IMR-90 (cell line): Measurements from ENCODE around the gene PALS2. TPM values are rescaled to one million over a fixed set of nuclear protein-coding genes. Genes with fewer than 3 reads are reported as not detected.

Experiments
- ATAC-seq: fragments of 200-7000 bp; cut with Tn5 transposase; 2 replicates; pipeline ENCODE4 v1.9.1; 2020; ENCODE audit warnings: low read depth, mild to moderate bottlenecking, moderate library complexity
- BruUV-seq: library from RNA; stranded (reverse); fragments of 400-500 nt; replicated peaks from 2 replicates; lab custom pipeline; 2021; lab: Mats Ljungman, UMichigan
- CTCF ChIA-PET: fragments of 300-600 bp; formaldehyde crosslinking; extraction: SDS; loops from one replicate; lab custom pipeline; 2021; ENCODE audit warnings: antibody characterized with exemption; lab: Yijun Ruan, JAX
- POLR2A ChIA-PET: fragments of 300-600 bp; sonication (Branson Sonifier 250); formaldehyde crosslinking; loops from one replicate; lab custom pipeline; 2022; ENCODE audit warnings: antibody characterized with exemption; ENCODE audit not compliant: unreplicated experiment; lab: Charles Lee
- DNase-seq: peaks from one replicate; pipeline ENCODE4 v3.0.0; 2013
- H2AFZ ChIP-seq: replicated peaks from 2 replicates; pipeline ENCODE3; 2013; ENCODE audit warnings: low read length, mild to moderate bottlenecking; ENCODE audit not compliant: poor library complexity
- H2AK5ac ChIP-seq: 2 replicates; pipeline ENCODE4 v1.6.1; 2013; ENCODE audit warnings: low read depth, low read length, inconsistent platforms
- H2AK9ac ChIP-seq: replicated peaks from 2 replicates; pipeline ENCODE3; 2013; ENCODE audit warnings: mild to moderate bottlenecking, low read depth, low read length, moderate library complexity; ENCODE audit not compliant: poor library complexity
- H2BK120ac ChIP-seq: 2 replicates; pipeline ENCODE4 v1.6.1; 2013; ENCODE audit warnings: low read depth, low read length, inconsistent platforms
- H2BK15ac ChIP-seq: 3 replicates; pipeline ENCODE4 v1.6.1; 2013; ENCODE audit warnings: low read depth, low read length, inconsistent platforms
- H2BK20ac ChIP-seq: 2 replicates; pipeline ENCODE4 v1.6.1; 2013; ENCODE audit warnings: low read depth, mild to moderate bottlenecking, inconsistent platforms, low read length, moderate library complexity
- H2BK5ac ChIP-seq: 2 replicates; pipeline ENCODE4 v1.6.1; 2013; ENCODE audit warnings: mild to moderate bottlenecking, low read depth, low read length, inconsistent platforms; ENCODE audit not compliant: poor library complexity, severe bottlenecking
- H3K14ac ChIP-seq: replicated peaks from 2 replicates; pipeline ENCODE4 v1.6.1; 2013; ENCODE audit warnings: low read depth, low read length, inconsistent platforms
- H3K18ac ChIP-seq: 2 replicates; pipeline ENCODE4 v1.6.1; 2013; ENCODE audit warnings: low read depth, low read length, control low read depth
- H3K23ac ChIP-seq: 2 replicates; pipeline ENCODE4 v1.6.1; 2013; ENCODE audit warnings: low read depth, low read length, inconsistent platforms
- H3K27ac ChIP-seq: 2 replicates; pipeline ENCODE4 v1.5.1; 2013; ENCODE audit warnings: mild to moderate bottlenecking, control low read depth, low read length; ENCODE audit not compliant: insufficient read depth
- H3K27me3 ChIP-seq: 2 replicates; pipeline ENCODE4 v1.6.1; 2013; ENCODE audit warnings: low read length; ENCODE audit not compliant: control insufficient read depth, insufficient read depth
- H3K36me3 ChIP-seq: 2 replicates; pipeline ENCODE4 v1.6.1; 2013; ENCODE audit warnings: low read length, mixed read lengths; ENCODE audit not compliant: control insufficient read depth, insufficient read depth
- H3K4ac ChIP-seq: 2 replicates; pipeline ENCODE4 v1.6.1; 2013; ENCODE audit warnings: low read depth, low read length, inconsistent platforms
- H3K4me1 ChIP-seq: 2 replicates; pipeline ENCODE4 v1.6.1; 2013; ENCODE audit warnings: low read length, mixed read lengths; ENCODE audit not compliant: control insufficient read depth, insufficient read depth
- H3K4me2 ChIP-seq: 2 replicates; pipeline ENCODE4 v1.6.1; 2013; ENCODE audit warnings: low read depth, mild to moderate bottlenecking, control low read depth, low read length, moderate library complexity
- H3K4me3 ChIP-seq: 2 replicates; pipeline ENCODE4 v1.5.1; 2013; ENCODE audit warnings: low read depth, mild to moderate bottlenecking, control low read depth, low read length, moderate library complexity; ENCODE audit not compliant: insufficient read depth
- H3K56ac ChIP-seq: 2 replicates; pipeline ENCODE4 v1.6.1; 2013; ENCODE audit warnings: low read length, inconsistent platforms; ENCODE audit not compliant: insufficient read depth; ENCODE audit errors: extremely low read depth
- H3K79me1 ChIP-seq, 2 experiments: 2 replicates each; pipeline ENCODE4 v1.6.1; 2013; ENCODE audit warnings: low read length in 2 of 2, inconsistent platforms in 1 of 2, low read depth in 1 of 2
- H3K9ac ChIP-seq: 2 replicates; pipeline ENCODE4 v1.6.1; 2013; ENCODE audit warnings: low read depth, low read length, control low read depth
- H3K9me1 ChIP-seq: 2 replicates; pipeline ENCODE4 v1.6.1; 2013; ENCODE audit warnings: low read length, inconsistent platforms; ENCODE audit not compliant: insufficient read depth
- H3K9me3 ChIP-seq: 2 replicates; pipeline ENCODE4 v1.6.1; 2013; ENCODE audit warnings: low read length; ENCODE audit not compliant: control insufficient read depth, insufficient read depth
- H4K20me1 ChIP-seq: 2 replicates; pipeline ENCODE4 v1.6.1; 2013; ENCODE audit warnings: low read length, inconsistent platforms; ENCODE audit not compliant: insufficient read depth
- H4K5ac ChIP-seq: 2 replicates; pipeline ENCODE4 v1.6.1; 2013; ENCODE audit warnings: mild to moderate bottlenecking, low read depth, low read length, control low read depth
- H4K8ac ChIP-seq, 2 experiments: 2 replicates each; pipeline ENCODE4 v1.6.1; 2013; ENCODE audit warnings: low read depth in 2 of 2, low read length in 2 of 2, control low read depth in 1 of 2, inconsistent platforms in 1 of 2
- H4K91ac ChIP-seq: 2 replicates; pipeline ENCODE4 v1.6.1; 2013; ENCODE audit warnings: low read depth, low read length, inconsistent platforms; ENCODE audit not compliant: insufficient read depth
- BHLHE40 ChIP-seq: fragments of 150-350 bp; IDR thresholded peaks from 2 replicates; pipeline ENCODE4 v1.6.1; 2016; ENCODE audit warnings: mild to moderate bottlenecking, low read depth, low read length
- CEBPB ChIP-seq: IDR thresholded peaks from 2 replicates; pipeline ENCODE4 v1.6.1; 2012; ENCODE audit warnings: low read depth, low read length, improper control_type of control experiment
- ELK1 ChIP-seq: fragments of 150-350 bp; IDR thresholded peaks from 2 replicates; pipeline ENCODE4 v1.6.1; 2016; ENCODE audit warnings: low read depth, mild to moderate bottlenecking, low read length, moderate library complexity, borderline replicate concordance
- MXI1 ChIP-seq: IDR thresholded peaks from 2 replicates; pipeline ENCODE4 v1.6.1; 2012; ENCODE audit warnings: low read depth, mild to moderate bottlenecking, low read length, moderate library complexity, borderline replicate concordance
- WGBS, 2 experiments: methylation state at CpG; one replicate each; pipeline versions ENCODE4 v1.1.5 to v1.1.7; 2013; ENCODE audit warnings: missing lambda C conversion rate in 2 of 2; ENCODE audit not compliant: insufficient read length in 1 of 2; ENCODE audit errors: extremely low coverage in 2 of 2; 5-methylcytosine and 5-hydroxymethylcytosine counted together
- dilution Hi-C: fragments of 300-500 bp; cut with HindIII; formaldehyde crosslinking; loops from one replicate; pipeline ENCODE4 v1.14.3; 2018; ENCODE audit warnings: low sequenced_read_pairs; ENCODE audit not compliant: unreplicated experiment
- in situ Hi-C: fragments of 300-500 bp; cut with MboI; formaldehyde crosslinking; loops from 3 replicates; pipeline ENCODE4 v1.14.3; 2019; ENCODE audit warnings: low sequenced_read_pairs, inconsistent platforms, mixed read lengths
- intact Hi-C: fragments of 100-400 bp; cut with micrococcal nuclease; formaldehyde crosslinking; loops from 2 replicates; pipeline ENCODE4 v1.10.0; 2022
- polyA plus RNA-seq, 3 experiments: library from polyadenylated mRNA; depleted of rRNA; stranded (reverse); fragments of >200 nt; gene quantifications; 2 replicates each; pipeline ENCODE4 v1.2.3, GENCODE V29; 2012; ENCODE audit warnings: low replicate concordance in 1 of 3
- total RNA-seq: library from RNA; depleted of rRNA; stranded (reverse); fragments of >200 nt; gene quantifications from 2 replicates; pipeline ENCODE4 v1.2.3, GENCODE V29; 2012

PALS2 gene
- total and polyA plus RNA-seq, 2 of the 4 experiments (the other 2 are of a cell fraction), result 8.8 to 15.4 TPM

- no peak for TF ChIP-seq MXI1
These were observed 22.6 kb downstream of the PALS2 start (continued) for GRCh38 chr7:24595671-24596418.

- Histone ChIP-seq H4K91ac (no peak overlapping the region), H3K27me3 (no peaks in the 10 kb centered on the region), H3K4ac (no peak overlapping the region), H3K36me3 (no peaks in the 10 kb centered on the region), H2BK120ac (no peak overlapping the region), H3K27ac (no peak overlapping the region), H4K8ac (no peak overlapping the region), H3K23ac (no peak overlapping the region), H4K20me1 (no peaks in the 10 kb centered on the region), H3K14ac (no peak overlapping the region), H3K9me1 (no peaks in the 10 kb centered on the region), H3K9ac (no peak overlapping the region), H3K18ac (no peak overlapping the region), H2AK5ac (no peak overlapping the region), H3K79me1 (peaks cover 7 to 9% of the 10 kb centered on the region in 2 experiments; a peak in 2 of 4 replicates), H3K4me1 (no peaks in the 10 kb centered on the region), H3K56ac (no peak overlapping the region), H2BK5ac (no peak overlapping the region), H3K4me3 (no peak overlapping the region), H2BK15ac (no peak overlapping the region), H2BK20ac (no peak overlapping the region), H4K5ac (no peak overlapping the region), H3K9me3 (no peaks in the 10 kb centered on the region), H2AFZ (no peak overlapping the region), H3K4me2 (no peak overlapping the region), H2AK9ac (no peak overlapping the region)
- dilution Hi-C loops, result no loop called here
- DNase-seq (no peak), ATAC-seq (no peak)
- TF ChIP-seq MXI1, result no peak
- no peak for TF ChIP-seq BHLHE40
- peak; percentile 48 for TF ChIP-seq CEBPB
- no peak for TF ChIP-seq ELK1
- ChIA-PET CTCF (interaction anchor here (1.0 kb wide), 1 partner anchor 9 kb away, joined by 3 read pairs; no protein-coding TSS in a partner anchor), POLR2A (no interaction called here)
- in situ Hi-C loops, result no loop called here
- no TSS peak for BruUV-seq
- intact Hi-C loops, result no loop called here
- WGBS, 2 experiments, result 100% methylated on average over 2 of the region's 3 CpGs
These were observed 23.8 kb downstream of the PALS2 start for GRCh38 chr7:24597014-24597413.
